A549 (cell line): ENCODE measurements around the gene NHSL1. TPM values are rescaled to one million over a fixed set of nuclear protein-coding genes. Genes with fewer than 3 reads are reported as not detected.

Source experiments
- ATAC-seq, 2 experiments: fragments of 200-7000 bp in 1 of 2; fragments of >200 bp in 1 of 2; cut with Nextera tagmentation in 1 of 2; cut with Tn5 transposase in 1 of 2; 3 replicates each; pipeline versions ENCODE4 v1.8.0 to v1.9.1; 2018 to 2020; ENCODE audit warnings: mild to moderate bottlenecking in 1 of 2, moderate library complexity in 1 of 2
- CTCF ChIA-PET: fragments of 300-600 bp; sonication (Branson Sonifier 250); formaldehyde crosslinking; extraction: SDS; loops from one replicate; lab custom pipeline; 2021; ENCODE audit warnings: antibody characterized with exemption, inconsistent platforms; lab: Yijun Ruan, JAX
- POLR2A ChIA-PET: fragments of 350-600 bp; formaldehyde crosslinking; extraction: SDS; loops from one replicate; lab custom pipeline; 2021; ENCODE audit warnings: antibody characterized with exemption, inconsistent platforms; lab: Yijun Ruan, JAX
- DNase-seq, 2 experiments: peaks; one replicate each; pipeline versions ENCODE4 v3.0.0 to v3.0.0-alpha.2; 2011 to 2016; ENCODE audit warnings: low read depth in 1 of 2, low spot score in 1 of 2
- FAIRE-seq: peaks from 2 replicates; lab custom pipeline; 2011; peaks lifted over from hg19 to GRCh38; lab: Jason Lieb, UNC
- H3K27ac ChIP-seq, 2 experiments: fragments of >200 bp; sonication (Bioruptor Twin); formaldehyde crosslinking; 3 replicates each; pipeline ENCODE4 v1.5.1; 2016 to 2017
- H3K4me1 ChIP-seq: fragments of >200 bp; sonication (Bioruptor Twin); formaldehyde crosslinking; 3 replicates; pipeline ENCODE4 v1.6.1; 2016
- H3K4me2 ChIP-seq: fragments of >200 bp; sonication (Bioruptor Twin); formaldehyde crosslinking; 3 replicates; pipeline ENCODE4 v1.6.1; 2016
- H3K4me3 ChIP-seq: fragments of >200 bp; sonication (Bioruptor Twin); formaldehyde crosslinking; 3 replicates; pipeline ENCODE4 v1.5.1; 2016
- H3K9me3 ChIP-seq: fragments of >200 bp; sonication (Bioruptor Twin); formaldehyde crosslinking; 3 replicates; pipeline ENCODE4 v1.6.1; 2016
- BCL3 ChIP-seq: fragments of >200 bp; sonication (Bioruptor Twin); formaldehyde crosslinking; IDR thresholded peaks from 3 replicates; pipeline ENCODE4 v1.6.1; 2016
- CBX2 ChIP-seq: fragments of 200-600 bp; sonication (generic); IDR thresholded peaks from 2 replicates; pipeline ENCODE4 v1.6.1; 2016; ENCODE audit warnings: low read depth, mild to moderate bottlenecking, borderline replicate concordance
- CEBPB ChIP-seq, 2 experiments: fragments of >200 bp in 1 of 2; sonication (Bioruptor Twin) in 1 of 2; formaldehyde crosslinking in 1 of 2; IDR thresholded peaks; 2 replicates each; pipeline ENCODE4 v1.6.1; 2012 to 2016
- CHD4 ChIP-seq: fragments of 200-600 bp; sonication (generic); IDR thresholded peaks from 2 replicates; pipeline ENCODE4 v1.6.1; 2016; ENCODE audit warnings: antibody characterized with exemption, mild to moderate bottlenecking, borderline replicate concordance
- EHMT2 ChIP-seq: fragments of 200-600 bp; sonication (generic); IDR thresholded peaks from 2 replicates; pipeline ENCODE4 v1.6.1; 2016; ENCODE audit warnings: antibody characterized with exemption, low read depth, mild to moderate bottlenecking, moderate library complexity
- EP300 ChIP-seq, 2 experiments: fragments of >200 bp; sonication (Bioruptor Twin); formaldehyde crosslinking; IDR thresholded peaks; 2 replicates in 1 of 2; 3 replicates in 1 of 2; pipeline ENCODE4 v1.6.1; 2016 to 2017
- FOSL2 ChIP-seq, 2 experiments: fragments of 450-650 bp in 1 of 2; fragments of >200 bp in 1 of 2; sonication (Bioruptor Twin) in 1 of 2; formaldehyde crosslinking; IDR thresholded peaks; 2 replicates each; pipeline versions ENCODE4 v1.5.0 to v1.6.1; 2016 to 2020; ENCODE audit warnings: mild to moderate bottlenecking in 1 of 2, moderate library complexity in 1 of 2
- GATA3 ChIP-seq: IDR thresholded peaks from 2 replicates; pipeline ENCODE4 v1.6.1; 2012; ENCODE audit warnings: borderline replicate concordance
- HES2 ChIP-seq: fragments of >200 bp; sonication (Bioruptor Twin); formaldehyde crosslinking; IDR thresholded peaks from 2 replicates; pipeline ENCODE4 v1.6.1; 2016
- HEYL ChIP-seq: fragments of 250-450 bp; sonication (Bioruptor Pico); IDR thresholded peaks from 2 replicates; pipeline ENCODE4 v1.8.0; 2021; ENCODE audit warnings: mild to moderate bottlenecking, moderate library complexity
- HOXA7 ChIP-seq: fragments of 250-450 bp; sonication (Bioruptor Pico); IDR thresholded peaks from 2 replicates; pipeline ENCODE4 v1.5.0; 2020; ENCODE audit warnings: mild to moderate bottlenecking, moderate library complexity
- HOXB13 ChIP-seq: fragments of 250-450 bp; sonication (Bioruptor Pico); IDR thresholded peaks from 2 replicates; pipeline ENCODE4 v1.5.0; 2020; ENCODE audit warnings: low read depth, mild to moderate bottlenecking, moderate library complexity
- JUN ChIP-seq, 2 experiments: fragments of >200 bp; sonication (Bioruptor Twin); formaldehyde crosslinking; IDR thresholded peaks; 2 replicates in 1 of 2; 3 replicates in 1 of 2; pipeline ENCODE4 v1.6.1; 2016 to 2017
- JUNB ChIP-seq: fragments of >200 bp; sonication (Bioruptor Twin); formaldehyde crosslinking; IDR thresholded peaks from 2 replicates; pipeline ENCODE4 v1.6.1; 2016
- MAFK ChIP-seq: fragments of 450-650 bp; IDR thresholded peaks from 2 replicates; pipeline ENCODE4 v1.6.1; 2014; ENCODE audit not compliant: partially characterized antibody
- MAX ChIP-seq: IDR thresholded peaks from 2 replicates; pipeline ENCODE4 v1.6.1; 2012
- MAZ ChIP-seq: fragments of 150-350 bp; IDR thresholded peaks from 2 replicates; pipeline ENCODE4 v1.6.1; 2014; ENCODE audit warnings: antibody characterized with exemption, low read depth, low read length, borderline replicate concordance
- NFE2L2 ChIP-seq: fragments of 150-350 bp; conservative IDR thresholded peaks from 2 replicates; pipeline ENCODE4 v1.6.1; 2014; ENCODE audit warnings: low read length
- PBX3 ChIP-seq: IDR thresholded peaks from 2 replicates; pipeline ENCODE4 v1.6.1; 2012
- PHF8 ChIP-seq: fragments of 200-600 bp; sonication (generic); IDR thresholded peaks from 2 replicates; pipeline ENCODE4 v1.6.1; 2016; ENCODE audit warnings: low read depth, mild to moderate bottlenecking, antibody characterized with exemption, moderate library complexity, borderline replicate concordance
- POLR2A ChIP-seq: IDR thresholded peaks from 2 replicates; pipeline ENCODE4 v1.6.1; 2012; ENCODE audit warnings: mild to moderate bottlenecking, low read length
- REST ChIP-seq: fragments of 200-600 bp; sonication (generic); IDR thresholded peaks from 2 replicates; pipeline ENCODE4 v1.6.1; 2016; ENCODE audit warnings: antibody characterized with exemption, mild to moderate bottlenecking, moderate library complexity
- TP53 ChIP-seq: fragments of 250-450 bp; sonication (Bioruptor Pico); IDR thresholded peaks from 2 replicates; pipeline ENCODE4 v1.5.0; 2021; ENCODE audit warnings: mild to moderate bottlenecking, moderate library complexity
- ZFP36 ChIP-seq: fragments of 450-650 bp; IDR thresholded peaks from 2 replicates; pipeline ENCODE4 v1.6.1; 2014; ENCODE audit warnings: borderline replicate concordance; ENCODE audit not compliant: partially characterized antibody
- ZSCAN20 ChIP-seq: fragments of 250-450 bp; sonication (Bioruptor Pico); IDR thresholded peaks from 2 replicates; pipeline ENCODE4 v1.8.0; 2022; ENCODE audit warnings: mild to moderate bottlenecking, moderate library complexity
- WGBS: methylation state at CpG from one replicate; pipeline ENCODE4 v1.1.6; 2017; ENCODE audit errors: missing lambda C conversion rate; 5-methylcytosine and 5-hydroxymethylcytosine counted together
- polyA plus RNA-seq, 4 experiments: library from polyadenylated mRNA; depleted of rRNA in 3 of 4; stranded (reverse); fragments of >200 nt; fragmentation: RNase III in 1 of 4; extraction: RNeasy Plus Mini Kit Qiagen cat#74134 plus additional on column Dnase treatment in 1 of 4; gene quantifications; 2 replicates in 3 of 4; 3 replicates in 1 of 4; pipeline ENCODE4 v1.2.3, GENCODE V29; 2011 to 2017

NHSL1 gene
- polyA plus RNA-seq, 2 of the 4 experiments (the other 2 are of a cell fraction): 1.6 to 2.8 TPM

GRCh38 chr6:138473144-138473543, 26.1 kb downstream of the NHSL1 start (continued):
- TF ChIP-seq CBX2: no peak
- TF ChIP-seq POLR2A: no peak
- TF ChIP-seq GATA3: no peak
- no peak for TF ChIP-seq CHD4
- no peak for TF ChIP-seq TP53 (CRISPR knock-in tag)

GRCh38 chr6:138468320-138469015, 30.8 kb downstream of the NHSL1 start:
- peak; percentile 47; the same call in 1 of the 2 replicates for TF ChIP-seq MAX
- TF ChIP-seq JUN (IDR thresholded peaks at IDR 0.05): peak; percentile 55 to 91; a peak in 4 of 5 replicates
- no peak for TF ChIP-seq ZSCAN20
- no peak for TF ChIP-seq NFE2L2
- no peak for TF ChIP-seq EHMT2
- no peak for TF ChIP-seq HEYL (CRISPR knock-in tag)
- TF ChIP-seq PHF8: no peak
- TF ChIP-seq BCL3: 0 out of 3 replicates have a peak, but pooled peaks have one; percentile 53
- peak; percentile 44; the same call in 1 of the 2 replicates for TF ChIP-seq HES2
- TF ChIP-seq HOXA7: no peak
- peak; percentile 85 to 94 for TF ChIP-seq CEBPB (IDR thresholded peaks at IDR 0.05)
- TF ChIP-seq MAFK: no peak
- TF ChIP-seq ZFP36: peak; percentile 1
- no peak for TF ChIP-seq HOXB13
- TF ChIP-seq REST: no peak
- TF ChIP-seq CHD4: no peak
- peak; percentile 89 for TF ChIP-seq JUNB
- no peak for TF ChIP-seq PBX3
- TF ChIP-seq FOSL2 (IDR thresholded peaks at IDR 0.05): peak; percentile 89
- peak; percentile 91 for TF ChIP-seq FOSL2 (CRISPR knock-in tag; IDR thresholded peaks at IDR 0.05)
- TF ChIP-seq EP300 (IDR thresholded peaks at IDR 0.05): peak; percentile 35 to 48; a peak in 2 of 5 replicates
- peak; percentile 78; the same call in 1 of the 2 replicates for TF ChIP-seq GATA3
- no peak for TF ChIP-seq MAZ
- peak overlapping the region; percentile 82 to 85 for H3K27ac ChIP-seq
- FAIRE-seq: no peak
- peaks cover 47% of the 10 kb centered on the region for H3K4me1 ChIP-seq
- H3K4me3 ChIP-seq: peak overlapping the region; percentile 29; the same call in 1 of the 3 replicates
- DNase-seq: peak; percentile 21 to 86
- ATAC-seq: peak; percentile 90 to 92
- ChIA-PET CTCF (interaction anchor here (0.8 to 2.8 kb wide), 4 partner anchors 11 to 40 kb away, joined by 3 to 9 read pairs (median 6); no protein-coding TSS in a partner anchor), POLR2A (interaction anchor here (1.2 kb wide), 1 partner anchor 13 kb away, joined by 7 read pairs; no protein-coding TSS in a partner anchor)
- WGBS: 2% methylated on average over 3 of the region's 9 CpGs
- no peaks in the 10 kb centered on the region for H3K9me3 ChIP-seq
- H3K4me2 ChIP-seq: peak overlapping the region; percentile 68
